GM23338 (cell line): ENCODE results near the gene MAP7D3. TPM values are rescaled to one million over a fixed set of nuclear protein-coding genes. Genes with fewer than 3 reads are reported as not detected.
"Not testable (repeated sequence)": the region's sequence is repeated elsewhere in the genome, so short reads cannot be mapped to it uniquely, and the experiment has no call there.

Experiments used
- ATAC-seq: fragments of 200-7000 bp; cut with Tn5 transposase; 3 replicates; pipeline ENCODE4 v1.9.1; 2020
- DNase-seq: peaks from one replicate; pipeline ENCODE4 v3.0.0-alpha.2; 2015; ENCODE audit warnings: low spot score
- H2AFZ ChIP-seq: fragments of 200-600 bp; sonication (generic); 2 replicates; pipeline ENCODE4 v1.8.0; 2016; ENCODE audit warnings: antibody characterized with exemption, mild to moderate bottlenecking, moderate library complexity
- H3F3A ChIP-seq: fragments of 200-600 bp; sonication (generic); replicated peaks from 2 replicates; pipeline ENCODE4 v1.8.0; 2017; ENCODE audit warnings: antibody characterized with exemption, mixed run types, low read depth
- H3K27ac ChIP-seq: fragments of 200-600 bp; sonication (generic); 2 replicates; pipeline ENCODE4 v1.6.1; 2016; ENCODE audit warnings: low read depth
- H3K27me3 ChIP-seq: fragments of 200-600 bp; sonication (generic); 2 replicates; pipeline ENCODE4 v1.8.0; 2016; ENCODE audit warnings: mild to moderate bottlenecking, mixed run types, moderate library complexity; ENCODE audit not compliant: insufficient read depth
- H3K36me3 ChIP-seq: fragments of 200-600 bp; sonication (generic); 2 replicates; pipeline ENCODE4 v1.8.0; 2016; ENCODE audit warnings: mild to moderate bottlenecking; ENCODE audit not compliant: insufficient read depth
- H3K4me1 ChIP-seq: fragments of 200-600 bp; sonication (generic); 2 replicates; pipeline ENCODE4 v1.8.0; 2016; ENCODE audit warnings: mild to moderate bottlenecking, moderate library complexity; ENCODE audit not compliant: insufficient read depth
- H3K4me2 ChIP-seq: fragments of 200-600 bp; sonication (generic); 2 replicates; pipeline ENCODE4 v1.7.1; 2017; ENCODE audit warnings: mixed run types
- H3K4me3 ChIP-seq: fragments of 200-600 bp; sonication (generic); 2 replicates; pipeline ENCODE4 v1.6.1; 2016; ENCODE audit warnings: mixed run types
- H3K79me2 ChIP-seq: fragments of 200-600 bp; sonication (generic); replicated peaks from 2 replicates; pipeline ENCODE4 v1.8.0; 2017; ENCODE audit warnings: mild to moderate bottlenecking; ENCODE audit not compliant: insufficient read depth
- H3K9me2 ChIP-seq: fragments of 200-600 bp; sonication (generic); 2 replicates; pipeline ENCODE4 v1.8.0; 2017; ENCODE audit not compliant: insufficient read depth
- H4K20me1 ChIP-seq: fragments of 200-600 bp; sonication (generic); replicated peaks from 2 replicates; pipeline ENCODE4 v1.8.0; 2017; ENCODE audit warnings: mild to moderate bottlenecking; ENCODE audit not compliant: insufficient read depth
- H3K27ac Mint-ChIP-seq: 2 replicates; pipeline ENCODE4 v1.8.0; 2020; ENCODE audit warnings: inconsistent platforms, mild to moderate bottlenecking, moderate library complexity, mixed read lengths
- H3K27me3 Mint-ChIP-seq: 3 replicates; pipeline ENCODE4 v1.8.0; 2022; ENCODE audit warnings: low read depth, mild to moderate bottlenecking, moderate library complexity, mixed read lengths, inconsistent platforms; ENCODE audit not compliant: insufficient read depth, poor library complexity
- H3K36me3 Mint-ChIP-seq: 3 replicates; pipeline ENCODE4 v1.8.0; 2021; ENCODE audit warnings: low read depth, mild to moderate bottlenecking, inconsistent platforms, moderate library complexity, mixed read lengths
- H3K4me1 Mint-ChIP-seq: 3 replicates; pipeline ENCODE4 v1.8.0; 2020; ENCODE audit warnings: mild to moderate bottlenecking, inconsistent platforms, mixed read lengths
- H3K4me3 Mint-ChIP-seq: 3 replicates; pipeline ENCODE4 v1.8.0; 2021; ENCODE audit warnings: moderate library complexity, mild to moderate bottlenecking, inconsistent platforms, mixed read lengths
- H3K9me3 Mint-ChIP-seq: 3 replicates; pipeline ENCODE4 v1.8.0; 2020; ENCODE audit warnings: moderate library complexity, mild to moderate bottlenecking, inconsistent platforms, mixed read lengths
- EZH2 ChIP-seq: fragments of 200-600 bp; sonication (generic); IDR thresholded peaks from one replicate; pipeline ENCODE4 v1.8.0; 2017; ENCODE audit warnings: antibody characterized with exemption, mild to moderate bottlenecking, low read depth; ENCODE audit not compliant: unreplicated experiment
- NANOG ChIP-seq: IDR thresholded peaks from 2 replicates; pipeline ENCODE4 v1.6.1; 2016; ENCODE audit warnings: antibody characterized with exemption, borderline replicate concordance
- ZNF114 ChIP-seq: fragments of 250-450 bp; sonication (Bioruptor Pico); IDR thresholded peaks from 2 replicates; pipeline ENCODE4 v1.5.0; 2020; ENCODE audit warnings: mild to moderate bottlenecking, moderate library complexity
- polyA plus RNA-seq: library from polyadenylated mRNA; unstranded; fragments of >200 nt; fragmentation: Nextera tagmentation; extraction: Ambion mirVana; gene quantifications from 2 replicates; pipeline ENCODE4 v1.2.1, GENCODE V29; 2016
- total RNA-seq: library from RNA; depleted of rRNA; stranded (reverse); fragments of >200 nt; shearing (Covaris generic); gene quantifications from 2 replicates; pipeline ENCODE4 v1.2.3, GENCODE V29; 2014
- TF ChIP-seq, protein P1 (sequence below): fragments of 250-450 bp; sonication (Bioruptor Pico); IDR thresholded peaks from 2 replicates; pipeline ENCODE4 v1.5.0; 2020; ENCODE audit warnings: mild to moderate bottlenecking, moderate library complexity
- TF ChIP-seq, protein P2 (sequence below): IDR thresholded peaks from one replicate; pipeline ENCODE4 v1.6.1; 2018; ENCODE audit warnings: antibody characterized with exemption; ENCODE audit not compliant: unreplicated experiment
- TF ChIP-seq, protein P3 (sequence below), 2 experiments: fragments of 200-600 bp in 1 of 2; sonication (generic) in 1 of 2; conservative IDR thresholded peaks; 2 replicates each; pipeline versions ENCODE4 v1.5.1 to v1.6.1; 2016 to 2017; ENCODE audit warnings: antibody characterized with exemption in 2 of 2, low read depth in 2 of 2, mild to moderate bottlenecking in 2 of 2, moderate library complexity in 1 of 2

The MAP7D3 gene
- total and polyA plus RNA-seq, 2 experiments from 2014 or later = 14.5 to 33.4 TPM

DNA sequence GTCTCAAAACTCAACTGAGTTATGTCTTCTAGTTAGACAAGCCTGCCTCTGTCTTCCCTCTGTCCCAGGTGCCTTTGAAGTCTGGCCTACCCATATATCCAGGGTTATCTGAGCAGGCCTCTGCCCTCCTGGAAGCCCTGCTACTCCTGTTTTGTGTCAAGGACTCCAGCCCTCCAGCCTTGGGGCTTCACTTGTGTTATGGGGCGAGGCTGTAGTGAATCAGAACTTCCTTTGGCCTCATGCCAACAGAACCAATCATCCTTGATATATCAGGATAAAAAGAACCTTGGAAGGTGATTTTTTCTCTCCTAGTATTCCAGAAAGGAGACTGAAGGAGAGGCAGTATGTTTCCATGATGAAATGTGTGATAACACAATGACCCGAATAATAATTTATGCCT is 40.6 kb upstream of the MAP7D3 start (continued):
- TF ChIP-seq, protein P1, sequence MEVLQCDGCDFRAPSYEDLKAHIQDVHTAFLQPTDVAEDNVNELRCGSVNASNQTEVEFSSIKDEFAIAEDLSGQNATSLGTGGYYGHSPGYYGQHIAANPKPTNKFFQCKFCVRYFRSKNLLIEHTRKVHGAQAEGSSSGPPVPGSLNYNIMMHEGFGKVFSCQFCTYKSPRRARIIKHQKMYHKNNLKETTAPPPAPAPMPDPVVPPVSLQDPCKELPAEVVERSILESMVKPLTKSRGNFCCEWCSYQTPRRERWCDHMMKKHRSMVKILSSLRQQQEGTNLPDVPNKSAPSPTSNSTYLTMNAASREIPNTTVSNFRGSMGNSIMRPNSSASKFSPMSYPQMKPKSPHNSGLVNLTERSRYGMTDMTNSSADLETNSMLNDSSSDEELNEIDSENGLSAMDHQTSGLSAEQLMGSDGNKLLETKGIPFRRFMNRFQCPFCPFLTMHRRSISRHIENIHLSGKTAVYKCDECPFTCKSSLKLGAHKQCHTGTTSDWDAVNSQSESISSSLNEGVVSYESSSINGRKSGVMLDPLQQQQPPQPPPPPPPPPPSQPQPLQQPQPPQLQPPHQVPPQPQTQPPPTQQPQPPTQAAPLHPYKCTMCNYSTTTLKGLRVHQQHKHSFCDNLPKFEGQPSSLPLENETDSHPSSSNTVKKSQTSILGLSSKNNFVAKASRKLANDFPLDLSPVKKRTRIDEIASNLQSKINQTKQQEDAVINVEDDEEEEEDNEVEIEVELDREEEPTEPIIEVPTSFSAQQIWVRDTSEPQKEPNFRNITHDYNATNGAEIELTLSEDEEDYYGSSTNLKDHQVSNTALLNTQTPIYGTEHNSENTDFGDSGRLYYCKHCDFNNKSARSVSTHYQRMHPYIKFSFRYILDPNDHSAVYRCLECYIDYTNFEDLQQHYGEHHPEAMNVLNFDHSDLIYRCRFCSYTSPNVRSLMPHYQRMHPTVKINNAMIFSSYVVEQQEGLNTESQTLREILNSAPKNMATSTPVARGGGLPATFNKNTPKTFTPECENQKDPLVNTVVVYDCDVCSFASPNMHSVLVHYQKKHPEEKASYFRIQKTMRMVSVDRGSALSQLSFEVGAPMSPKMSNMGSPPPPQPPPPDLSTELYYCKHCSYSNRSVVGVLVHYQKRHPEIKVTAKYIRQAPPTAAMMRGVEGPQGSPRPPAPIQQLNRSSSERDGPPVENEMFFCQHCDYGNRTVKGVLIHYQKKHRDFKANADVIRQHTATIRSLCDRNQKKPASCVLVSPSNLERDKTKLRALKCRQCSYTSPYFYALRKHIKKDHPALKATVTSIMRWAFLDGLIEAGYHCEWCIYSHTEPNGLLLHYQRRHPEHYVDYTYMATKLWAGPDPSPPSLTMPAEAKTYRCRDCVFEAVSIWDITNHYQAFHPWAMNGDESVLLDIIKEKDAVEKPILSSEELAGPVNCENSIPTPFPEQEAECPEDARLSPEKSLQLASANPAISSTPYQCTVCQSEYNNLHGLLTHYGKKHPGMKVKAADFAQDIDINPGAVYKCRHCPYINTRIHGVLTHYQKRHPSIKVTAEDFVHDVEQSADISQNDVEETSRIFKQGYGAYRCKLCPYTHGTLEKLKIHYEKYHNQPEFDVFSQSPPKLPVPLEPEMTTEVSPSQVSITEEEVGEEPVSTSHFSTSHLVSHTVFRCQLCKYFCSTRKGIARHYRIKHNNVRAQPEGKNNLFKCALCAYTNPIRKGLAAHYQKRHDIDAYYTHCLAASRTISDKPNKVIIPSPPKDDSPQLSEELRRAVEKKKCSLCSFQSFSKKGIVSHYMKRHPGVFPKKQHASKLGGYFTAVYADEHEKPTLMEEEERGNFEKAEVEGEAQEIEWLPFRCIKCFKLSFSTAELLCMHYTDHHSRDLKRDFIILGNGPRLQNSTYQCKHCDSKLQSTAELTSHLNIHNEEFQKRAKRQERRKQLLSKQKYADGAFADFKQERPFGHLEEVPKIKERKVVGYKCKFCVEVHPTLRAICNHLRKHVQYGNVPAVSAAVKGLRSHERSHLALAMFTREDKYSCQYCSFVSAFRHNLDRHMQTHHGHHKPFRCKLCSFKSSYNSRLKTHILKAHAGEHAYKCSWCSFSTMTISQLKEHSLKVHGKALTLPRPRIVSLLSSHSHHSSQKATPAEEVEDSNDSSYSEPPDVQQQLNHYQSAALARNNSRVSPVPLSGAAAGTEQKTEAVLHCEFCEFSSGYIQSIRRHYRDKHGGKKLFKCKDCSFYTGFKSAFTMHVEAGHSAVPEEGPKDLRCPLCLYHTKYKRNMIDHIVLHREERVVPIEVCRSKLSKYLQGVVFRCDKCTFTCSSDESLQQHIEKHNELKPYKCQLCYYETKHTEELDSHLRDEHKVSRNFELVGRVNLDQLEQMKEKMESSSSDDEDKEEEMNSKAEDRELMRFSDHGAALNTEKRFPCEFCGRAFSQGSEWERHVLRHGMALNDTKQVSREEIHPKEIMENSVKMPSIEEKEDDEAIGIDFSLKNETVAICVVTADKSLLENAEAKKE (CRISPR knock-in tag) = no peak
- TF ChIP-seq ZNF114 (CRISPR knock-in tag) (no peak), NANOG (no peak), EZH2 (no peak)

DNA sequence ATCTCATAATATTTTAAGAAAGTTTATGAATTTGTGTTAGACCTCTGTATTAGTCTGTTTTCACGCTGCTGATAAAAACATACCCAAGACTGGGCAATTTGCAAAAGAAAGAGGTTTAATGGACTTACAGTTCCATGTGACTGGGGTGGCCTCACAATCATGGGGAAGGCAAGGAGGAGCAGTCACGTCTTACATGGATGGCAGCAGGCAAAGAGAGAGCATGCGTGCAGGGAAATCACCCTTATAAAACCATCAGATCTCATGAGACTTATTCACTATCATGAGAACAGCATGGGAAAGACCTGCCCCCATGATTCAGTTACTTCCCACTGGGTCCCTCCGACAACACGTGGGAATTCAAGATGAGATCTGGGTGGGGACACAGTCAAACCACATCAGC is 35.2 kb upstream of the MAP7D3 start:
- not testable (repeated sequence) for ATAC-seq, H3K4me1 ChIP-seq, H3K9me3 Mint-ChIP-seq, H3K27me3 Mint-ChIP-seq, H3K27ac Mint-ChIP-seq, H3K36me3 ChIP-seq, H3F3A ChIP-seq, DNase-seq, H3K36me3 Mint-ChIP-seq, H3K4me2 ChIP-seq, H4K20me1 ChIP-seq, H3K79me2 ChIP-seq, H3K27ac ChIP-seq, H3K27me3 ChIP-seq, H2AFZ ChIP-seq, H3K9me2 ChIP-seq, H3K4me1 Mint-ChIP-seq, H3K4me3 Mint-ChIP-seq, H3K4me3 ChIP-seq

DNA sequence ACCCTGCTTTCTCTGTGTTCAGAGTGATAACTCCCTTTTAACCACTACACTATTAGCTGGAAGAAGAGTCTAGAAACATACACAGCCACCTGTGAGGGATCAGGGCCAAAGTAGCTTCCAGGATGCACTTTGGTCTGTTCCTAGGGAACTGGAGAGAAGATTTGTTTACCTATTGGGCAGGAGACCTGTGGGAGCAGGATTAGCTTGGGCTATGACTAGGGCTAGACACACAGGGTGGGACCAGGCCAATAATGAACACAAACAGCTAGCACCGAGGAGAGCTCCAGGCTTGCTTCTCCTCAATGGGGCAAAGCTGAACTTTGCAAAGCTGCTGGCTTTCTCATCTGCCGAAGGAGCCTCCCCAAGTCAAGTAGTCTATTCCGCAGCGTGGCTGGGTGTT is 24.4 kb upstream of the MAP7D3 start:
- no peak overlapping the region for H3K27ac ChIP-seq
- no peaks in the 10 kb centered on the region for H3K27me3 ChIP-seq
- no peaks in the 10 kb centered on the region for H3K79me2 ChIP-seq
- no peaks in the 10 kb centered on the region for H3K4me1 ChIP-seq
- Mint-ChIP-seq H3K36me3 (no peaks in the 10 kb centered on the region), H3K27ac (no peak overlapping the region), H3K4me1 (no peaks in the 10 kb centered on the region), H3K27me3 (peaks cover 4% of the 10 kb centered on the region), H3K4me3 (no peak overlapping the region), H3K9me3 (no peaks in the 10 kb centered on the region)
- H3K36me3 ChIP-seq = no peaks in the 10 kb centered on the region
- H3K4me2 ChIP-seq = no peak overlapping the region
- ATAC-seq = no peak
- TF ChIP-seq, protein P2, sequence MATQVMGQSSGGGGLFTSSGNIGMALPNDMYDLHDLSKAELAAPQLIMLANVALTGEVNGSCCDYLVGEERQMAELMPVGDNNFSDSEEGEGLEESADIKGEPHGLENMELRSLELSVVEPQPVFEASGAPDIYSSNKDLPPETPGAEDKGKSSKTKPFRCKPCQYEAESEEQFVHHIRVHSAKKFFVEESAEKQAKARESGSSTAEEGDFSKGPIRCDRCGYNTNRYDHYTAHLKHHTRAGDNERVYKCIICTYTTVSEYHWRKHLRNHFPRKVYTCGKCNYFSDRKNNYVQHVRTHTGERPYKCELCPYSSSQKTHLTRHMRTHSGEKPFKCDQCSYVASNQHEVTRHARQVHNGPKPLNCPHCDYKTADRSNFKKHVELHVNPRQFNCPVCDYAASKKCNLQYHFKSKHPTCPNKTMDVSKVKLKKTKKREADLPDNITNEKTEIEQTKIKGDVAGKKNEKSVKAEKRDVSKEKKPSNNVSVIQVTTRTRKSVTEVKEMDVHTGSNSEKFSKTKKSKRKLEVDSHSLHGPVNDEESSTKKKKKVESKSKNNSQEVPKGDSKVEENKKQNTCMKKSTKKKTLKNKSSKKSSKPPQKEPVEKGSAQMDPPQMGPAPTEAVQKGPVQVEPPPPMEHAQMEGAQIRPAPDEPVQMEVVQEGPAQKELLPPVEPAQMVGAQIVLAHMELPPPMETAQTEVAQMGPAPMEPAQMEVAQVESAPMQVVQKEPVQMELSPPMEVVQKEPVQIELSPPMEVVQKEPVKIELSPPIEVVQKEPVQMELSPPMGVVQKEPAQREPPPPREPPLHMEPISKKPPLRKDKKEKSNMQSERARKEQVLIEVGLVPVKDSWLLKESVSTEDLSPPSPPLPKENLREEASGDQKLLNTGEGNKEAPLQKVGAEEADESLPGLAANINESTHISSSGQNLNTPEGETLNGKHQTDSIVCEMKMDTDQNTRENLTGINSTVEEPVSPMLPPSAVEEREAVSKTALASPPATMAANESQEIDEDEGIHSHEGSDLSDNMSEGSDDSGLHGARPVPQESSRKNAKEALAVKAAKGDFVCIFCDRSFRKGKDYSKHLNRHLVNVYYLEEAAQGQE = peak; percentile 36
- TF ChIP-seq, protein P3, sequence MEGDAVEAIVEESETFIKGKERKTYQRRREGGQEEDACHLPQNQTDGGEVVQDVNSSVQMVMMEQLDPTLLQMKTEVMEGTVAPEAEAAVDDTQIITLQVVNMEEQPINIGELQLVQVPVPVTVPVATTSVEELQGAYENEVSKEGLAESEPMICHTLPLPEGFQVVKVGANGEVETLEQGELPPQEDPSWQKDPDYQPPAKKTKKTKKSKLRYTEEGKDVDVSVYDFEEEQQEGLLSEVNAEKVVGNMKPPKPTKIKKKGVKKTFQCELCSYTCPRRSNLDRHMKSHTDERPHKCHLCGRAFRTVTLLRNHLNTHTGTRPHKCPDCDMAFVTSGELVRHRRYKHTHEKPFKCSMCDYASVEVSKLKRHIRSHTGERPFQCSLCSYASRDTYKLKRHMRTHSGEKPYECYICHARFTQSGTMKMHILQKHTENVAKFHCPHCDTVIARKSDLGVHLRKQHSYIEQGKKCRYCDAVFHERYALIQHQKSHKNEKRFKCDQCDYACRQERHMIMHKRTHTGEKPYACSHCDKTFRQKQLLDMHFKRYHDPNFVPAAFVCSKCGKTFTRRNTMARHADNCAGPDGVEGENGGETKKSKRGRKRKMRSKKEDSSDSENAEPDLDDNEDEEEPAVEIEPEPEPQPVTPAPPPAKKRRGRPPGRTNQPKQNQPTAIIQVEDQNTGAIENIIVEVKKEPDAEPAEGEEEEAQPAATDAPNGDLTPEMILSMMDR (conservative IDR thresholded peaks at IDR 0.05; ENCODE audit: low read depth in 2 of 2) = no peak
- no peaks in the 10 kb centered on the region for H4K20me1 ChIP-seq
- no peaks in the 10 kb centered on the region for H3F3A ChIP-seq
- no peaks in the 10 kb centered on the region for H3K9me2 ChIP-seq
- H2AFZ ChIP-seq = no peak overlapping the region
- DNase-seq = no peak
- no peak overlapping the region for H3K4me3 ChIP-seq
